GM23338 (cell line): ENCODE data around the gene CHRNA3. TPM values are rescaled to one million over a fixed set of nuclear protein-coding genes. Genes with fewer than 3 reads are reported as not detected.
A peak's percentile ranks its signal among the peaks of the same experiment; 100 is the strongest.

ENCODE experiments used
- ATAC-seq: fragments of 200-7000 bp; cut with Tn5 transposase; 3 replicates; pipeline ENCODE4 v1.9.1; 2020
- DNase-seq: peaks from one replicate; pipeline ENCODE4 v3.0.0-alpha.2; 2015; ENCODE audit warnings: low spot score
- H2AFZ ChIP-seq: fragments of 200-600 bp; sonication (generic); 2 replicates; pipeline ENCODE4 v1.8.0; 2016; ENCODE audit warnings: antibody characterized with exemption, mild to moderate bottlenecking, moderate library complexity
- H3F3A ChIP-seq: fragments of 200-600 bp; sonication (generic); replicated peaks from 2 replicates; pipeline ENCODE4 v1.8.0; 2017; ENCODE audit warnings: antibody characterized with exemption, mixed run types, low read depth
- H3K27ac ChIP-seq: fragments of 200-600 bp; sonication (generic); 2 replicates; pipeline ENCODE4 v1.6.1; 2016; ENCODE audit warnings: low read depth
- H3K27me3 ChIP-seq: fragments of 200-600 bp; sonication (generic); 2 replicates; pipeline ENCODE4 v1.8.0; 2016; ENCODE audit warnings: mild to moderate bottlenecking, mixed run types, moderate library complexity; ENCODE audit not compliant: insufficient read depth
- H3K36me3 ChIP-seq: fragments of 200-600 bp; sonication (generic); 2 replicates; pipeline ENCODE4 v1.8.0; 2016; ENCODE audit warnings: mild to moderate bottlenecking; ENCODE audit not compliant: insufficient read depth
- H3K4me1 ChIP-seq: fragments of 200-600 bp; sonication (generic); 2 replicates; pipeline ENCODE4 v1.8.0; 2016; ENCODE audit warnings: mild to moderate bottlenecking, moderate library complexity; ENCODE audit not compliant: insufficient read depth
- H3K4me2 ChIP-seq: fragments of 200-600 bp; sonication (generic); 2 replicates; pipeline ENCODE4 v1.7.1; 2017; ENCODE audit warnings: mixed run types
- H3K4me3 ChIP-seq: fragments of 200-600 bp; sonication (generic); 2 replicates; pipeline ENCODE4 v1.6.1; 2016; ENCODE audit warnings: mixed run types
- H3K79me2 ChIP-seq: fragments of 200-600 bp; sonication (generic); replicated peaks from 2 replicates; pipeline ENCODE4 v1.8.0; 2017; ENCODE audit warnings: mild to moderate bottlenecking; ENCODE audit not compliant: insufficient read depth
- H3K9me2 ChIP-seq: fragments of 200-600 bp; sonication (generic); 2 replicates; pipeline ENCODE4 v1.8.0; 2017; ENCODE audit not compliant: insufficient read depth
- H4K20me1 ChIP-seq: fragments of 200-600 bp; sonication (generic); replicated peaks from 2 replicates; pipeline ENCODE4 v1.8.0; 2017; ENCODE audit warnings: mild to moderate bottlenecking; ENCODE audit not compliant: insufficient read depth
- H3K27ac Mint-ChIP-seq: 2 replicates; pipeline ENCODE4 v1.8.0; 2020; ENCODE audit warnings: inconsistent platforms, mild to moderate bottlenecking, moderate library complexity, mixed read lengths
- H3K27me3 Mint-ChIP-seq: 3 replicates; pipeline ENCODE4 v1.8.0; 2022; ENCODE audit warnings: low read depth, mild to moderate bottlenecking, moderate library complexity, mixed read lengths, inconsistent platforms; ENCODE audit not compliant: insufficient read depth, poor library complexity
- H3K36me3 Mint-ChIP-seq: 3 replicates; pipeline ENCODE4 v1.8.0; 2021; ENCODE audit warnings: low read depth, mild to moderate bottlenecking, inconsistent platforms, moderate library complexity, mixed read lengths
- H3K4me1 Mint-ChIP-seq: 3 replicates; pipeline ENCODE4 v1.8.0; 2020; ENCODE audit warnings: mild to moderate bottlenecking, inconsistent platforms, mixed read lengths
- H3K4me3 Mint-ChIP-seq: 3 replicates; pipeline ENCODE4 v1.8.0; 2021; ENCODE audit warnings: moderate library complexity, mild to moderate bottlenecking, inconsistent platforms, mixed read lengths
- H3K9me3 Mint-ChIP-seq: 3 replicates; pipeline ENCODE4 v1.8.0; 2020; ENCODE audit warnings: moderate library complexity, mild to moderate bottlenecking, inconsistent platforms, mixed read lengths
- CREB1 ChIP-seq: fragments of 250-450 bp; sonication (Bioruptor Pico); IDR thresholded peaks from 2 replicates; pipeline ENCODE4 v1.5.0; 2020; ENCODE audit warnings: low read depth, mild to moderate bottlenecking, moderate library complexity
- CTCF ChIP-seq, 2 experiments: fragments of 200-600 bp in 1 of 2; sonication (generic) in 1 of 2; conservative IDR thresholded peaks; 2 replicates each; pipeline versions ENCODE4 v1.5.1 to v1.6.1; 2016 to 2017; ENCODE audit warnings: antibody characterized with exemption in 2 of 2, low read depth in 2 of 2, mild to moderate bottlenecking in 2 of 2, moderate library complexity in 1 of 2
- ETS1 ChIP-seq: IDR thresholded peaks from 2 replicates; pipeline ENCODE4 v1.6.1; 2016; ENCODE audit warnings: antibody characterized with exemption
- EZH2 ChIP-seq: fragments of 200-600 bp; sonication (generic); IDR thresholded peaks from one replicate; pipeline ENCODE4 v1.8.0; 2017; ENCODE audit warnings: antibody characterized with exemption, mild to moderate bottlenecking, low read depth; ENCODE audit not compliant: unreplicated experiment
- EZH2phosphoT487 ChIP-seq: fragments of 200-600 bp; sonication (generic); IDR thresholded peaks from one replicate; pipeline ENCODE4 v1.8.1; 2018; ENCODE audit warnings: antibody characterized with exemption; ENCODE audit not compliant: unreplicated experiment
- NANOG ChIP-seq: IDR thresholded peaks from 2 replicates; pipeline ENCODE4 v1.6.1; 2016; ENCODE audit warnings: antibody characterized with exemption, borderline replicate concordance
- POLR2AphosphoS5 ChIP-seq: IDR thresholded peaks from 2 replicates; pipeline ENCODE4 v1.6.1; 2016; ENCODE audit warnings: antibody characterized with exemption, low read depth
- REST ChIP-seq: IDR thresholded peaks from one replicate; pipeline ENCODE4 v1.6.1; 2018; ENCODE audit warnings: antibody characterized with exemption; ENCODE audit not compliant: unreplicated experiment
- STAT1 ChIP-seq: IDR thresholded peaks from one replicate; pipeline ENCODE4 v1.6.1; 2016; ENCODE audit warnings: antibody characterized with exemption; ENCODE audit not compliant: unreplicated experiment
- ZNF114 ChIP-seq: fragments of 250-450 bp; sonication (Bioruptor Pico); IDR thresholded peaks from 2 replicates; pipeline ENCODE4 v1.5.0; 2020; ENCODE audit warnings: mild to moderate bottlenecking, moderate library complexity
- ZNF331 ChIP-seq: fragments of 250-450 bp; sonication (Bioruptor Pico); IDR thresholded peaks from 2 replicates; pipeline ENCODE4 v1.5.0; 2020; ENCODE audit warnings: low read depth, mild to moderate bottlenecking, moderate library complexity
- ZNF462 ChIP-seq: fragments of 250-450 bp; sonication (Bioruptor Pico); IDR thresholded peaks from 2 replicates; pipeline ENCODE4 v1.5.0; 2020; ENCODE audit warnings: mild to moderate bottlenecking, moderate library complexity
- polyA plus RNA-seq: library from polyadenylated mRNA; unstranded; fragments of >200 nt; fragmentation: Nextera tagmentation; extraction: Ambion mirVana; gene quantifications from 2 replicates; pipeline ENCODE4 v1.2.1, GENCODE V29; 2016
- total RNA-seq: library from RNA; depleted of rRNA; stranded (reverse); fragments of >200 nt; shearing (Covaris generic); gene quantifications from 2 replicates; pipeline ENCODE4 v1.2.3, GENCODE V29; 2014

Gene CHRNA3
- total and polyA plus RNA-seq, 2 experiments from 2014 or later, result 2.9 to 3.5 TPM

GRCh38 chr15:78603467-78603866, 17.3 kb downstream of the CHRNA3 start:
- H3K79me2 ChIP-seq, result no peaks in the 10 kb centered on the region
- no peaks in the 10 kb centered on the region for H3K4me1 ChIP-seq
- no peak overlapping the region; the same call in 2 of the 3 replicates for H3K4me3 Mint-ChIP-seq
- H3K9me3 Mint-ChIP-seq, result peaks cover 54% of the 10 kb centered on the region
- no peak overlapping the region for H3K4me3 ChIP-seq
- no peaks in the 10 kb centered on the region for H3K9me2 ChIP-seq
- H3K36me3 ChIP-seq, result no peaks in the 10 kb centered on the region
- no peaks in the 10 kb centered on the region for H4K20me1 ChIP-seq
- peak; percentile 18 for DNase-seq
- no peaks in the 10 kb centered on the region for H3K4me1 Mint-ChIP-seq
- H2AFZ ChIP-seq, result no peak overlapping the region
- no peak for ATAC-seq
- H3K4me2 ChIP-seq, result no peak overlapping the region
- H3K27me3 Mint-ChIP-seq, result peaks cover 12% of the 10 kb centered on the region
- H3K27ac ChIP-seq, result no peak overlapping the region
- no peaks in the 10 kb centered on the region for H3F3A ChIP-seq
- H3K27ac Mint-ChIP-seq, result no peak overlapping the region
- TF ChIP-seq ZNF462 (CRISPR knock-in tag), result no peak
- TF ChIP-seq ETS1, result no peak
- TF ChIP-seq EZH2, result no peak
- no peak for TF ChIP-seq CTCF (conservative IDR thresholded peaks at IDR 0.05; ENCODE audit: low read depth in 2 of 2)
- TF ChIP-seq REST, result no peak
- no peak for TF ChIP-seq ZNF114 (CRISPR knock-in tag)
- TF ChIP-seq EZH2phosphoT487, result no peak
- TF ChIP-seq POLR2AphosphoS5, result no peak
- no peak for TF ChIP-seq STAT1
- no peak for TF ChIP-seq ZNF331 (CRISPR knock-in tag)
- TF ChIP-seq CREB1 (CRISPR knock-in tag), result no peak
- TF ChIP-seq NANOG, result no peak
- H3K36me3 Mint-ChIP-seq, result peaks cover 65% of the 10 kb centered on the region
- no peaks in the 10 kb centered on the region for H3K27me3 ChIP-seq
